GM19463 (cell line): ENCODE data around the gene MPHOSPH10.
"Not testable (repeated sequence)": the region's sequence is repeated elsewhere in the genome, so short reads cannot be mapped to it uniquely, and the experiment has no call there.

Source experiments
- ATAC-seq: cut with Tn5 transposase; IDR thresholded peaks from one replicate; pipeline ENCODE4 v1.9.1; 2021; ENCODE audit warnings: mild to moderate bottlenecking, moderate library complexity; ENCODE audit not compliant: unreplicated experiment

Gene MPHOSPH10, protein sequence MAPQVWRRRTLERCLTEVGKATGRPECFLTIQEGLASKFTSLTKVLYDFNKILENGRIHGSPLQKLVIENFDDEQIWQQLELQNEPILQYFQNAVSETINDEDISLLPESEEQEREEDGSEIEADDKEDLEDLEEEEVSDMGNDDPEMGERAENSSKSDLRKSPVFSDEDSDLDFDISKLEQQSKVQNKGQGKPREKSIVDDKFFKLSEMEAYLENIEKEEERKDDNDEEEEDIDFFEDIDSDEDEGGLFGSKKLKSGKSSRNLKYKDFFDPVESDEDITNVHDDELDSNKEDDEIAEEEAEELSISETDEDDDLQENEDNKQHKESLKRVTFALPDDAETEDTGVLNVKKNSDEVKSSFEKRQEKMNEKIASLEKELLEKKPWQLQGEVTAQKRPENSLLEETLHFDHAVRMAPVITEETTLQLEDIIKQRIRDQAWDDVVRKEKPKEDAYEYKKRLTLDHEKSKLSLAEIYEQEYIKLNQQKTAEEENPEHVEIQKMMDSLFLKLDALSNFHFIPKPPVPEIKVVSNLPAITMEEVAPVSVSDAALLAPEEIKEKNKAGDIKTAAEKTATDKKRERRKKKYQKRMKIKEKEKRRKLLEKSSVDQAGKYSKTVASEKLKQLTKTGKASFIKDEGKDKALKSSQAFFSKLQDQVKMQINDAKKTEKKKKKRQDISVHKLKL

DNA sequence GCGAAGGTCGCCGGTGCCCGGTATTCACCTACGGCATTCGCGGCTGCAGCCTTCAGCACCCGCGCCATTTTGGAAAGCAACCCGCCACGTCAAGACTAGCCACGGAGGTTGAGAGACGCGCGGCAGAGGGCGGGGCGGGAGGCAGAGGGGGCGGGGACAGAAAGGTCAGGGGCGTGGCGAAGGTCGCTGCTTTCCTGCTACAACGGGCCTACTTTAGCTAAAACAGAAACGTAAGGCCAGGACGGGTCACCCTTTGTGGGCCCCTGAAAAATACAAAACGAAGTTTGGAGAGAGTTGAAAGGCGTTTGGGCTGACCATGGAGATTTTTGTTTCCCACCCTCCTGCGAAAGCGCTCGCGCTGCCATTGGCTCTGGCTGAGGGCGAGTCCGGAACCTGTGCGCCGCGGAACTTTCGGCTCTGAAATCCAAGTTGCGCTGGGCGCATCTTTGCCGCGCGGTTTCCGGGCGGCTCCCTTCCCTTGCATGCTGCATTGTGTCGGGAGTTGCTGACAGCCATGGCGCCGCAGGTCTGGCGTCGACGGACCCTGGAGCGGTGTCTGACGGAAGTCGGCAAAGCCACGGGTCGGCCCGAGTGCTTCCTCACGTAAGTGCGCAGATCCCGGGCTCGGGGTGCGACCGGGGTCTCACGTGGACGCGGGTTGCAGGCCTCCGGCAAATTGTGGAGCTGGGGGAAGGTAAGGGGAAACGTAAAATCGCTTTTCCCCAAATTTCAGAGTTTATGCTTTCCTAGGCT is at the start of gene MPHOSPH10, which contains the start of gene MCEE:
Gene MPHOSPH10 (plus strand): TSS at position 483 of the 753 bp plus-strand sequence. CDS start 32 bp downstream, at position 515.
Gene MCEE (minus strand): TSS at position 78 of the 753 bp plus-strand sequence. CDS start 10 bp downstream, at position 68.
- ATAC-seq, result peak; percentile 90

DNA sequence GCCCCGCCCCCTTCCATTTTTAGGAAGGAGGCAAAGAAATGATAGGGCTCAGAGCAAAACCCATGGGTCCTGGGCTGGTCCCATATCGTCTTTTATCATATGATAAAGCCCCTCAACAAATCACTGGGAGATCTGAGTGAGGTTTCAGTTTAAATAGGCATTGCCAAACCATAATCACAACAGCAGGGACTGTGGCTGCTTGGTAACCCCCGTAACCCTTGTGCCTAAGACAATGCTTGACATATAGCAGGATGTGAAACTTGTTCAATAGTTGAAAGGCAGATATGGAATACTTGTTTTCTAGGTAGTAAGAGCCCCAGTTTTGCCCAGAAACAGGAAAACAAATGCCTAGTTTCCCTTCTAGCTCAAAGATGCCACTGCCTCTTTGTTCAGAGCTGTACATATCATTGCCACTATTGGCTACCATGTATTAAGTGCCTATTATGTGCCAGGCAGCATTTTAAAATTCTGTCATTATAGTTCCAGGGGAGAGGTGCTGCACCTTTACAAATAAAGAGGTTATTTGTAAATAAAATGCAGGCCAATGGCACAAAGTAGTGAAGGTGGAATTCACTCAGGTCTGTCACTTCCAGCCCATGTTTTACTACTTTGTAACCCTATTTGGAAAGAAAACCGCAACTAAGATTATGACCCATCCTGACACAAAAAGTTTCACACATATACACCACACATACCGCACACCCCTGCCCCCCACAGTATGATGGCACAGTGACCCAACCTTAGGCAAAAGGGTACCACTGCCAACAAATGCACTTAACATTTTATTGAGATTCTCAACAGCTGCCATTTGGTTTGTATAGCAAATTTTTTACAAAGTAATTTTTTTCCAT is 47.8 kb upstream of the MPHOSPH10 start:
- ATAC-seq, result peak; percentile 81

DNA sequence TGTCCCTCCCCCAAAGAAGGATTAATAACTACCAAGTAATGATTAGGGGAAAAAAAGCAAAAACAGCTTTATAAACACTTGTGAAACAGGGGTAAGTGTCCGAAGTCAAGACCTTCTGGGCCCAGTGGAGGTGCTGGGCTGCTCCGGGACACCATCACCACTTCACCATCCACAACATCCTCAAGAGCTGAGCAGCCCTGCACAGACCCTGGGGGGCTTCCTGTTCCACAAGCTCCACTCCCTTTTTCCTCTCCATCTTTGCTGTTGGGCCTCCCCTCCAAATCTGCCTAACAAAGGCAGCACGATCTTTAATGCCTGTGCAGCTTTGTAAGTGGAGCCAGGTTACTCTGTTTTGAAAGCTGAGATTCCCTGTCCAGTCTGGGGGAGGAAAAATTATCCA is 47.1 kb upstream of the MPHOSPH10 start:
- not testable (repeated sequence) for ATAC-seq

DNA sequence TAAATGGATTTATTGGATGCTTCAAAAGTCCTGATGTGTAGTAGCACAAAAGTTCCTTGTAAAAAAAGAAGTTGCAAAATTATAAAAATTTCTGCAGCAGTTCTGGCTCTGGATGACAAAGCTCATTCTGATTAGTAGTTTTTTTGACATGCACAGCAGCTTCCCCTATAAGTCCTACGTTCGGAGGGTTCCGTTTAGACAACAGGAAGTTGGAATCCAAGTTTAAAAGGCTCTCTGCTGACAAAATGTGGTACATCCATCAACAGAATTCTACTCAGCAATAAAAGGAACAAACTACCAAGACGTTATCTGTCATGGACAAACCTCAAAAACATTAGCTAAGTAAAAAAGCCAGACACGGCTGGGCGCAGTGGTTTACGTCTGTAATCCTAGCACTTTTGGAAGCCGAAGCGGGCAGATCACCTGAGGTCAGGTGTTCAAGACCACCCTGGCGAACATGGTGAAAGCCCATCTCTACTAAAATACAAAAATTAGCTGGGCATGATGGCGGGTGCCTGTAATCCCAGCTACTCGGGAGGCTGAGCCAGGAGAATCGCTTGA is 46.6 kb upstream of the MPHOSPH10 start:
- not testable (repeated sequence) for ATAC-seq

DNA sequence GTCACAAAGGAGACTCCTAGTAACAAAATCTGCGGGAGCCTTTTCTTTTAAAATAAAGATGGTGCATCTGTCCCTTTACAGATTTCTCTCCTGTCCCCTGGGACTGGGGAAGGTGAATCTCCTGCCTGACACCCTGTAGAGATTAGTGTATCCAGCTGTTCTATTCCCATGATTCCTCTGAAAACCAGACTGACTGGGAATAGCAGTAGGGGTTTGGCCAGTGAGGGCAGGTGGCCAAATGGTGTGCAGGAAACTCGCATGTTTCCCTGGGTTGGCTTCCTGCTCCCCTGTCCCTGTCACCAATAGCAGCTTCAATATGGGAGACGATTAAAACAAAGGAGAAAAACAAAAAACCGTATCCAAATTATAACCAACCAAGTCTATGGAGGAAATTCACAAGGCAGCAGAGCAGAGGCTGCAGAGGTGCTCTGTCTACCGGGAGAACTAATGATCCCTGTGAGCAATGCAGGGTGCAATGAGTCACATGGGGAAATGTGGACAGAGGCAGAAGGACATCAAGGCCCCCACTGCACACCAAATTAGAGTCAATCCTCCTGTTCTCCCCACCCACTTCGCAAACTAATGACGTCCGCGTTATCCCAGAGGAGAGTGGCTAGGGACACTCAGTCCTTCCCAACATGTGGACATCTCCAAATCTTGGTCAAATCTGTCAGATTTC is 45.0 kb upstream of the MPHOSPH10 start:
- not testable (repeated sequence) for ATAC-seq

DNA sequence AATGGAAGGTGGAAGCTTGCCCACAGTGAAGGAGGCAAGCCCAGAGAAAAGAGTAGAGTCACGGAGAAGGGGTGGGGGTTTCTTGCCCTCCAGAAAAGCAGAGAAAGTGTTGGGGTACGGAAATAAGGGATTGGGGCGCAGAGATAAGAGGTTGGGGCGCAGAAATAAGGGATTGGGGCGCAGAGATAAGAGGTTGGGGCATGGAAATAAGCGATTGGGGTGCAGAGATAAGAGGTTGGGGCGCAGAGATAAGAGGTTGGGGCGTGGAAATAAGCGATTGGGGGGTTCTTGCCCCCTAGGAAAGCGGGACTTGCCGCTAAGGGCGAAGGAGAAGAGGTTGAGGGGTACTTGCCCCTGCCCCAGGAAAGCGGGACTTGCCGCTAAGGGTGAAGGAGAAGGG is 41.0 kb upstream of the MPHOSPH10 start:
- not testable (repeated sequence) for ATAC-seq

DNA sequence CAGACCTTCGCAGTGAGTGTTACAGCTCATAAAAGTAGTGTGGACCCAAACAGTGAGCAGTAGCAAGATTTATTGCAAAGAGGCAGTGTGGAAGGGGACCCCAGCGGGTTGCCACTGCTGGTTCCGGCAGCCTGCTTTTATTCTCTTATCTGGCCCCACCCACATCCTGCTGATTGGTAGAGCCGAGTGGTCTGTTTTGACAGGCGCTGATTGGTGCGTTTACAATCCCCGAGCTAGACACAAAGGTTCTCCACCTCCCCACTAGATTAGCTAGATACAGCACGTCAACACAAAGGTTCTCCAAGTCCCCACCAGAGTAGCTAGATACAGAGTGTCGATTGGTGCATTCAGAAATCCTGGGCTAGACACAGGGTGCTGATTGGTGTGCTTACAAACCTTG is 38.6 kb upstream of the MPHOSPH10 start:
- not testable (repeated sequence) for ATAC-seq

DNA sequence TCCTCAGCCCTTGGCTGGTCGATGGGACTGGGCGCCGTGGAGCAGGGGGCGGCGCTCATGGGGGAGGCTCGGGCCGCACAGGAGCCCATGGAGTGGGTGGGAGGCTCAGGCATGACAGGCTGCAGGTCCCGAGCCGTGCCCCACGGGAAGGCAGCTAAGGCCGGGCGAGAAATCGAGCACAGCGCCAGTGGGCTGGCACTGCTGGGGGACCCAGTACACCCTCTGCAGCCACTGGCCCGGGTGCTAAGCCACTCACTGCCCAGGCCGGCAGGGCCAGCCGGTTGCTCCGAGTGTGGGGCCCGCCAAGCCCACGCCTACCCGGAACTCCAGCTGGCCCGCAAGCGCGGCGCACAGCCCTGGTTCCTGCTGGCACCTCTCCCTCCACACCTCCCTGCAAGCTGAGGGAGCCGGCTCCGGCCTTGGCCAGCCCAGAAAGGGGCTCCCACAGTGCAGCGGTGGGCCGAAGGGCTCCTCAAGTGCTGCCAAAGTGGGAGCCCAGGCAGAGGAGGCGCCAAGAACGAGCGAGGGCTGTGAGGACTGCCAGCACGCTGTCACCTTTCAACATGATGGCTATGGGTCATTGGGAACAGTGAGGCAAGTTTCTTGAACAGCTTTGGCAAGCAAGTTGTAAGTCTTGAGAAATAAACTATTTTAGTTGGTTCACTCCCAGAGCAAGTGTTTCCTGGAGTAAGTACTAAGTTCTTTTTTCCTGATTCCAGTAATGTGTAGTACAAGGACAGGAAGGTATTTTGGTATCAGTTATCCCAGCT is 37.8 kb upstream of the MPHOSPH10 start:
- not testable (repeated sequence) for ATAC-seq

DNA sequence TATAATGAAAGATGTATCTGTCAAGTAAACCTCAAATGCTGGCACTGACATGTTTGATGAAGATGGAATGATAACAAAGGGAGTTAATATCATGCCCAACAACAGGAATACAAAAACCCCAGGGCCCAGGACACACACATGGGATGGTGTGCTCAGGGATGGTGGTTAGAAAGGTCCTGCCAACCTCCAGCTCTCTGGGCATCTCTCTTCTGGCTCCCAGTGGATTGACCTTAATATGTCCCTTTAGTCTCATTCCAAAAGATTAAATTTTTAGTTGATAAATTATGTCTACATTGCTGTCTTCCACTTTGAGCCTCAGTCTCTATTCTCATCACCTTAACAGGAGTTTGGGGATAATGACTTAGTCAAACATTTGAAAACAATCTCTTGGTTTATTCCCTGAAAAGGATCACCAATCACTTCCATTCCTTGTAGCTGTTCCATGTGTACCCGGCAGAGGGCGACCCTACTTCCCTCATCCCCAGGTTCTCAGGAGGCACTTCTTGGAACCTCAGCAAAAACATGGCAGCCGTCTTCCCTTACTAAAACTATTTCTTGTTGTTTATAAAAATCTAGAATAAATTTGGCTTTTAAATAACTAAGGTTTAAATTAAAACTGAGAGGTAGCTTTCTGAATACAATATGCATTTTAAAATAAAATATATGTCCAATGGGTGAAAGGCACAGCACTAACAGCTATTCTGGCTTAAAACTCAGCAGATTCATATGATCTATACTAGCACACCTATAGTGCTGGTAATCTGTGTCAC is 30.1 kb upstream of the MPHOSPH10 start:
- peak; percentile 63 for ATAC-seq

DNA sequence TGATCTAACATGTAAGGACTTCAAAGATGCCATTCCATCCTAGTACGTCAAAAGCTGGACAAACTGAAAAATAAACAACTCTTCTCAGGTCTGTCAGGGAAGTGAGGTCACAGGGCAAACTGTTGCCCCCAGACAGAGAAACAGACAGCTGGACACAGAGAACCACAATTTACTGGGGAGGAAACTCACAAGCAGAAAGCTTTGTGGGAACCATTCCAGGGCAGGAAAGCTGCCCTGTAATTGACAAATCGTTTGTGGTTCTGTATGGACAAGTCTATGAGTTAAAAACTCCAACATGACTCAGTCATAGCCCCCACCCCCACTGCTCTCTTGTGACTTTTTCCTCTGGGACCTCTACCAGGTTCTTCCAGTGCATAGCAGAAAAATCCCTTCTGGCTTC is 28.8 kb upstream of the MPHOSPH10 start:
- ATAC-seq, result no peak

DNA sequence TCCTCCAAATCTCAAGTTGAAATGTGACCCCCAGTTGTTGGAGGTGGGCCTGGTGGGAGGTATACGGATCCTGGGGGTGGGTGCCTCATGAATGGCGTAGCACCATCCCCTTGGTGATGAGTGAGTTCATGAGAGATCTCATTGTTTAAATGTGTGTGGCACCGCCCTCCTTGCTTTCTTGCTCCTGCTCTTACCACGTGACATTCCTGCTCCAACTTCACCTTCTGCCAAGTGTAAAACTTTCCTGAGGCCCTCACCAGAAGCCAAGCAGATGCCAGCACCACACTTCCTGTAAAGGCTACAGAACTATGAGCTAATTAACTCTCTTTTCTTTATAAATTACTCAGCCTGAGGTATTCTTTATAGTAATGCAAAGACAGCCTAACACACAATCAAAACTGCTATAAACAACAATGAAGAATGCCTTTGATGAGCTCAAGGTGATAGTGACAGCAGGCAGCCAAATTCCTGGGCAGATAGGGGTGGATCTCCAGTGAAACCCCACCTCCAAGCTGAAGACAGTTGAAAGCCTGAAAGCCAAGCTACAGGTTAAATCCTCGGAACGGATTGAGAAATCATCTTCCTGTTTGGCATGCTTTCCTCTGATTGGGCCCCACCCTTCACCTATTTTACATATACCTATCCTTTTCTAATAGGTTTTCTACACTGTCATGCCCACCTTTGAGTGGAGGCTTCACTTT is 27.3 kb upstream of the MPHOSPH10 start:
- no peak for ATAC-seq

DNA sequence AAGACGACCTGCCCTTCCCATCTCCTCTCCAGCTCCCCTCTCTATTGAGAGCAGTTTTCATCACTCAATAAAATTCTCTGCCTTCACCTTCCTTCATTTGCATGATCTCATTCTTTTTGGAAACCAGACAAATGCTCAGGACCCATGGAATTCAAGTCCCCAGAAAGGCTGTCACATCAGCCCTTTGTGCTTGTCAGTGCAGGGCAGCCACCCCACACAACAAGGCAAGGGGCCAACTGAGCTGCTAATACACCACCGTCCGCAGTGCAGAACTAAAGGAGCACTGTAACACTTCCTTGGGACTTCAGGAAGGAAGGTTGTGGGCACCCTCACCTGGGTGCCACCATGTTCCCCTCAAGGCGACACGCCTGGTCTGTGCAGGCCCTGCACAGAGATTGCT is 26.6 kb upstream of the MPHOSPH10 start:
- no peak for ATAC-seq

DNA sequence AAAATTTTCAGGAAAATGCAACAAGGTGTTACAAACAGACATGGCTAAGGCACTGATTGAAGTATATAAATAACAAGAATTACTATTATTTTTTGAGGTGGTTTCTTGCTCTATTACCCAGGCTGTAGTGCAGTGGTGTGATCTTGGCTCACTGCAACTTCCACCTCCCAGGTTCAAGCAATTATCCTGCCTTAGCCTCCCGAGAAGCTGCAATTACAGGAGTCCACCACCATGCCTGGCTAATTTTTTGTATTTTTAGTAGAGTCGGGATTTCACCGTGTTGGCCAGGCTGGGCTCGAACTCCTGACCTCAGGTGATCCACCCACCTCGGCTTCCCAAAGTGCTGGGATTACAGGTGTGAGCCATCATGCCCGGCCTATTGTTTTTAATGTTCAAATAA is 24.0 kb upstream of the MPHOSPH10 start:
- not testable (repeated sequence) for ATAC-seq

DNA sequence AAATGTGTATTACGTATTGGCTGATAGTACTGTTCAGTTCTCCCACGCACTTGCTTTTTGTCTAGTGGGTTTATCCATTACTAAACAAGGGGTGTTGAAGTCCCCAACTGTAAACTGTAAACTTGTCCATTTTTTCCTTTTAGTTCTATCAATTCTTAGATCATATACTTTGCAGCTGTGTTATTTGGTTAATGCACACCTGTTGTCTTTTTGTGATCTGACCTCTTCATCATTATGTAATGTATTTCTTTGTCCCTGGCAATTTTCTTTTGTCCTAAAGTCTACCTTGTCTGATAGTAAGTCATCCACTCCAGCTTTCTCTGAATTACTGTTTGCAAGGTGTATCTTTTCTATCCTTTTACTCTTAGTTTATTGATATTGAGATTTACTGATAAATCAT is 22.3 kb upstream of the MPHOSPH10 start:
- ATAC-seq, result no peak

DNA sequence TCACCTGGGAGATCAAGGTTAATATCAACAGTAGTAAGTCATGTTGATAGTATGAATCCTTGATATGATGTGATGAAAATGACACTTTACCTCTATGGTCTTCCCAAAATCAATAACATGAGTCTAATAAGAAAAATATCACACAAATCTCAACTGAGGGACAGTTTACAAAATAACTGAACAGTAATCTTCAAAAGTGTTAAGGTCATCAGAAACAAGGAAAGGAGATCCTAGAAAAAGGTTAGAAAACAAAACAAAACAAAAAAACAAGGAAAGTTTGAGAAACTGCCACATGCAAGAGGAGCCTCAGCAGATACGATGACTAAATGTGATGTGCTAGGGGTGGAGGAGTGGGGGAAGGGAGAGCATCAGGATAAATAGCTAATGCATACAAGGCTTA is 16.6 kb upstream of the MPHOSPH10 start:
- ATAC-seq, result no peak

DNA sequence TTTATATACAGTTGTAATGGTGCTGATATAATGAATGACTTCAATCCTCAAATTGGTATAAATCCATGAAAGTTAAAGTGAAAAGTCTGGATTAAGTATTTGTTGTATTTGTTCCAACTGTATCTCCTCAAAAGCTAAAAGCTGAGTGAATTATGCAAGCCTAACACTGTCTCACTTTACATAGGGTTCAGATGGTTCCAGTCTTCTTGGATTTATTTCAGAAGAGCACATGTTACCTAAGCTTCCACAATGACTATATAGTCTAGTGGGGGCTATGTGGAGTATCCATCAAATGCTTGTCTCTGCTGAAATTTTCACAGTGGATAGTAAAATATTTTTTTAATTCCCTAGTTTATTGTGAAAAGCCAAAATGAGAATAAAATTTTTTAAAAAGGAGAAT is 13.4 kb upstream of the MPHOSPH10 start:
- no peak for ATAC-seq

DNA sequence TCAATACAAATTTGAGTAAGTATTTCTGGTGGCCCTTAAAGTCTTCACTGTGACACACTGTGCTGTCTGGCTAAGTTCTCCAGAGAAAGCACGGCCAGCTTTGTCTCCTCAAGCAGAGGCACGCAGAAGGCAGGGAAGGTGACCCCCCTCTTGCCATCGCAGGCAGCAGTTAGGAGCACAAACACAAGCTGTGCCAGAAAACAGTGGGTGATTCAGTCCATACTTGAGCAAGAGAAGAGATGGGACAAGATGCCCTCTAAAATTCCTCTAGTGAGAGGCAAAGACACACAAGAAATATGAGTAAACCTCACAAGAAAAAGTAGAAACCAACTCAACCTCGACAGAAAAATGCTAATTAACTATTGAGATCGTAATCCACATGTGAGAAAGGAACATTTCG is 10.2 kb upstream of the MPHOSPH10 start:
- no peak for ATAC-seq
